Osteocyte (in vitro differentiated cells): ENCODE measurements around the gene DCHS1. TPM values are rescaled to one million over a fixed set of nuclear protein-coding genes. Genes with fewer than 3 reads are reported as not detected.

Experiments used
- DNase-seq: peaks from one replicate; pipeline ENCODE4 v3.0.0; 2021; ENCODE audit warnings: mixed read lengths; ENCODE audit not compliant: unreplicated experiment; ENCODE audit errors: extremely low spot score
- H3K27ac Mint-ChIP-seq: one replicate; pipeline ENCODE4 v1.8.0; 2021; ENCODE audit warnings: mild to moderate bottlenecking, mixed read lengths; ENCODE audit not compliant: unreplicated experiment
- H3K27me3 Mint-ChIP-seq: one replicate; pipeline ENCODE4 v1.8.0; 2021; ENCODE audit warnings: mixed read lengths; ENCODE audit not compliant: unreplicated experiment
- H3K36me3 Mint-ChIP-seq: one replicate; pipeline ENCODE4 v1.8.0; 2021; ENCODE audit warnings: mixed read lengths; ENCODE audit not compliant: unreplicated experiment
- H3K4me1 Mint-ChIP-seq: one replicate; pipeline ENCODE4 v1.8.0; 2021; ENCODE audit warnings: mixed read lengths; ENCODE audit not compliant: unreplicated experiment
- H3K4me3 Mint-ChIP-seq: one replicate; pipeline ENCODE4 v1.8.0; 2021; ENCODE audit warnings: mild to moderate bottlenecking, moderate library complexity, mixed read lengths; ENCODE audit not compliant: unreplicated experiment
- H3K9me3 Mint-ChIP-seq: one replicate; pipeline ENCODE4 v1.8.0; 2021; ENCODE audit warnings: mixed read lengths; ENCODE audit not compliant: unreplicated experiment
- CTCF ChIP-seq: fragments of 200-600 bp; sonication (generic); IDR thresholded peaks from 2 replicates; pipeline ENCODE4 v1.5.0; 2021; ENCODE audit warnings: antibody characterized with exemption, mild to moderate bottlenecking, moderate library complexity
- total RNA-seq: library from RNA; stranded (reverse); gene quantifications from 2 replicates; pipeline ENCODE4 v1.2.1, GENCODE V29; 2021

DCHS1 gene
- total RNA-seq, 1 donor from 2014 or later, result 63.0 TPM

GRCh38 chr11:6615046-6615445 is 40.6 kb downstream of the DCHS1 start:
- no peaks in the 10 kb centered on the region for H3K9me3 Mint-ChIP-seq
- no peak overlapping the region for H3K27ac Mint-ChIP-seq
- H3K36me3 Mint-ChIP-seq, result peaks cover 23% of the 10 kb centered on the region
- DNase-seq, result no peak
- H3K4me1 Mint-ChIP-seq, result peaks cover 14% of the 10 kb centered on the region
- no peak overlapping the region for H3K4me3 Mint-ChIP-seq
- H3K27me3 Mint-ChIP-seq, result no peaks in the 10 kb centered on the region
- TF ChIP-seq CTCF, result no peak

GRCh38 chr11:6614446-6614845 is 41.2 kb downstream of the DCHS1 start:
- H3K9me3 Mint-ChIP-seq, result no peaks in the 10 kb centered on the region
- DNase-seq, result no peak
- peaks cover 29% of the 10 kb centered on the region for H3K36me3 Mint-ChIP-seq
- H3K27me3 Mint-ChIP-seq, result no peaks in the 10 kb centered on the region
- H3K4me3 Mint-ChIP-seq, result no peak overlapping the region
- no peak overlapping the region for H3K27ac Mint-ChIP-seq
- TF ChIP-seq CTCF, result no peak
- peaks cover 14% of the 10 kb centered on the region for H3K4me1 Mint-ChIP-seq

GRCh38 chr11:6613496-6613895 is 42.1 kb downstream of the DCHS1 start:
- DNase-seq, result no peak
- H3K4me1 Mint-ChIP-seq, result peaks cover 20% of the 10 kb centered on the region
- peaks cover 36% of the 10 kb centered on the region for H3K36me3 Mint-ChIP-seq
- no peak overlapping the region for H3K4me3 Mint-ChIP-seq
- no peak for TF ChIP-seq CTCF
- no peaks in the 10 kb centered on the region for H3K9me3 Mint-ChIP-seq
- no peak overlapping the region for H3K27ac Mint-ChIP-seq
- H3K27me3 Mint-ChIP-seq, result no peaks in the 10 kb centered on the region

- Mint-ChIP-seq H3K27me3 (no peaks in the 10 kb centered on the region), H3K4me3 (peak within 1 kb of the TSS; percentile 82), H3K27ac (peak within 1 kb of the TSS; percentile 87), H3K9me3 (no peaks in the 10 kb centered on the region), H3K4me1 (peaks cover 25% of the 10 kb centered on the region), H3K36me3 (peaks cover 40% of the 10 kb centered on the region)
- peak; percentile 98 for DNase-seq
- TF ChIP-seq CTCF, result peak; percentile 61
Measured at GRCh38 chr11:6612213-6613041, 43.2 kb downstream of the DCHS1 start, which contains the start of gene TAF10. TAF10 (minus strand) TSS chr11:6612216; CDS start chr11:6612189, 27 bp downstream.

- DNase-seq, result no peak
- Mint-ChIP-seq H3K4me3 (peak overlapping the region; percentile 82), H3K36me3 (peaks cover 40% of the 10 kb centered on the region), H3K27me3 (no peaks in the 10 kb centered on the region), H3K9me3 (no peaks in the 10 kb centered on the region), H3K27ac (peak overlapping the region; percentile 87), H3K4me1 (peaks cover 25% of the 10 kb centered on the region)
- TF ChIP-seq CTCF, result no peak
Measured at GRCh38 chr11:6611963-6612212, 43.7 kb downstream of the DCHS1 start.
